Stimulated activated CD8-positive, alpha-beta memory T cell treated with anti-CD3 and anti-CD28 coated beads, Interleukin-7, amount 100 ng/mL, for 48 hours (primary cell): ENCODE measurements around the gene WBP11.
"Not testable (repeated sequence)": the region's sequence is repeated elsewhere in the genome, so short reads cannot be mapped to it uniquely, and the experiment has no call there.

ENCODE experiments used
- DNase-seq, 2 donors: peaks; one replicate each; pipeline ENCODE4 v3.0.0-alpha.2; 2020; ENCODE audit warnings: low read depth in 1 of 2; ENCODE audit errors: extremely low read depth in 1 of 2

Gene WBP11

GRCh38 chr12:14774074-14774905 is 29.0 kb downstream of the WBP11 start:
- DNase-seq: peak; percentile 67 to 88

GRCh38 chr12:14773685-14774073 is 29.6 kb downstream of the WBP11 start:
- DNase-seq: peak in 1 of 2 donors; percentile 7

GRCh38 chr12:14772946-14773345 is 30.3 kb downstream of the WBP11 start:
- DNase-seq: no peak

DNA sequence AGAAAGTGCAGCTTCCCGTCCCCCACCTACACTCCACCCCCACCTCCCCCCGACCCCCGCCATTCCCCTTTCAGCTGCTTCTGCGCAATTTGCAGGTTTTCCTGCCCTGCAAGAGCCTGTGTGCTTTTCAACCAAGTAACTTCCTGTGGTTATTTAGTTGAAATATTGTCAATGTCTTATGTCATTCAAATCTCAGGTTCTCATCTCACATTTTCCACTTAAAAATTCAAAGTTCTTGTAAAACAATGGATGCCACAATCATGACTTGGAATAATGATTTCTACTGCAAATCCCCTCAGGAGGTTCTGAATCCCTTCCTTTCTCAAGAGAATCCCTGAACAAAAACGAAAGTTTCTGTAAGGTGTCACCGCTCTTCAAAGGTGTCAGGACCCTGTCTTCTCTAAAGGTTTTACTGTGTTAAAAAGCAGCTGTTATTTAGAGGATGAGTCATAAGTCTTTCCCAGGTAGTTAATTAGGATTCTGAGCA is 31.6 kb downstream of the WBP11 start:
- peak in 1 of 2 donors; percentile 6 for DNase-seq

- peak; percentile 84 to 91 for DNase-seq
These were observed 32.5 kb downstream of the WBP11 start for GRCh38 chr12:14770496-14771461.

DNA sequence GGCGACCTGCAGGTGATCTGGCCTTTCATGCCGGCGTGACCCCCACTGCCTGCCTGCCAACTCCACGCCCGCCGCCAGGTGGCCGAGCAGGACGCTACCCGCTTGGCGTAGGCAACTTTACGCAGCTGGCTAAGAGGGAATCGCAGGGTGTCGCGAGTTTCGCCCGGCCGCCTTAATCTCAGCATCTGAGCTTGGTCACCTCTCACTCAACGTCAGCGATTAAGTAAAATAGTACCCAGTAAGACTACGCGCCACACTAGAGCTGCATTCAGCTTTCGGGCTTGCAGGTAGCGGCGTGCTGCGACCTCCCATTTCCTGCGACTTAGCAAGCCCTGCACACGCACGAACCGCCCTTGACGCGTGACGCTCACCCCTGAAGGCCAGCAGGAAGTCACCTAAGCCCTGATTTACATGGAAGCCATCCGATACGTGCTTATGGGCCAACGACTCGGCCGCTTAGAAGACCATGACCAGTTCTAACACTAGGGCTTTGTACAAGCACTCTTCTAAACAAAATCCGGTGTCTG is 33.2 kb downstream of the WBP11 start:
- DNase-seq: peak; percentile 79 to 82

- no peak for DNase-seq
These were observed 33.8 kb downstream of the WBP11 start for GRCh38 chr12:14769466-14769968.

- DNase-seq: peak; percentile 18 to 48
These were observed 34.4 kb downstream of the WBP11 start for GRCh38 chr12:14768823-14769405.

GRCh38 chr12:14767617-14768016 is 35.7 kb downstream of the WBP11 start:
- DNase-seq: no peak

DNA sequence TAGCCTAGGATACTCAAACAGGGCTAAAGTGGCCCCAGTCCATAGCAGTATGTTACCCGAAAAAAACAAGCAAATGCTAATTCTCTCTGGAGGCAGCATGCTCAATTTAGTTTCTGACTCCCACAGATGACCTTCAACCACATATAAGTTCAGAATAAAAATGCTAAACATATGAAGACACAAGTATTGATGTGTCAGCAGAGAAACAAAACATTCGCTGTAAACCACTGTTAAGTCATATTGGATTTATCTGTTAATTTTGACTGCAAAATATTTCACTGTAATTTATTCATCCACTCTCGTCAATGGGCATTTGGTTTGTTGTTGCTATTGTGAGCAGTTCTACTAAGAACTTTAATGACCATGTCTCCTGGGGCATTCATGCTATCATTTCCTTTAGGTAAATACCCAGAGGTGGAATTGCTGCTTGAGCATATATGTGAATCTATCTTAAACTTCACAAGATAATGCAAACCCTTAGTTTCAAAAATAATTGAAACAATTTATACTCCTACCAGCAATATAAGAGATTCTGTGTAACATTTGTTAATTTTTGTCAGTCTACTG is 36.5 kb downstream of the WBP11 start:
- DNase-seq: no peak

DNA sequence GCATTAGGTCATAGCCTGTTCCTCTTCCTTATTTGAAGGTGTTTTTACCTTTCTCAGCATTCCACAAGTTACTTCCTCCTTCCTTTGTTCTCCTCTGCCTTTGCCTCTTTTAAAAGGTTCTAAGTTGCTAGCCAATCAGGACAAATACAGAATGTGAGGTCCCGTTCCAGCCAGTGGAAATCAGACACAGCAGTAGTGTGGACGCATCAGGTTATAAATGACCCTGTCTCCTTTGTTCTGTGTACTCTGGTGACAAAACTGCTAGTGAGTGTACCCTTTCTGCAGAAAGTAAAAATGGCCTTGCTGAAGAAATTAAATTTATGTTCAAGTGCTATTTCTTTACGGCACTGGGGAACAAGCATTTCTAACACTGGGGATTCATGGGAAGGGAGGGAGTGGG is 37.3 kb downstream of the WBP11 start:
- DNase-seq: not testable (repeated sequence)

DNA sequence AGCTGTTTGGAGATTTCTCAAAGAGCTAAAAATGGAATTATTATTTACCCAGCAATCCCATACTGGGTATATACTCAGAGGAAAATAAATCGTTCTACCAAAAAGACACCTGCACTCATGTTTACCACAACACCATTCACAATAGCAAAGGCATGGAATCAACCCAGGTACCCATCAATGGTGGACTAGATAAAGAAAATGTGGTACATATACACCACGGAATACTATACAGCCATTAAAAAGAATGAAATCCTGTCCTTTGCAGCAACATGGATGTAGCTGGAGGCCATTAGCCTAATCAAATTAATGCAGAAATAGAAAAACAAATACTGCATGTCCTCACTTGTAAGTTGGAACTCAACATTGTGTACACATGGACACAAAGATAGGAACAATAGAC is 37.9 kb downstream of the WBP11 start:
- no peak for DNase-seq

- DNase-seq: not testable (repeated sequence)
These were observed 43.5 kb downstream of the WBP11 start for GRCh38 chr12:14759711-14760280.

DNA sequence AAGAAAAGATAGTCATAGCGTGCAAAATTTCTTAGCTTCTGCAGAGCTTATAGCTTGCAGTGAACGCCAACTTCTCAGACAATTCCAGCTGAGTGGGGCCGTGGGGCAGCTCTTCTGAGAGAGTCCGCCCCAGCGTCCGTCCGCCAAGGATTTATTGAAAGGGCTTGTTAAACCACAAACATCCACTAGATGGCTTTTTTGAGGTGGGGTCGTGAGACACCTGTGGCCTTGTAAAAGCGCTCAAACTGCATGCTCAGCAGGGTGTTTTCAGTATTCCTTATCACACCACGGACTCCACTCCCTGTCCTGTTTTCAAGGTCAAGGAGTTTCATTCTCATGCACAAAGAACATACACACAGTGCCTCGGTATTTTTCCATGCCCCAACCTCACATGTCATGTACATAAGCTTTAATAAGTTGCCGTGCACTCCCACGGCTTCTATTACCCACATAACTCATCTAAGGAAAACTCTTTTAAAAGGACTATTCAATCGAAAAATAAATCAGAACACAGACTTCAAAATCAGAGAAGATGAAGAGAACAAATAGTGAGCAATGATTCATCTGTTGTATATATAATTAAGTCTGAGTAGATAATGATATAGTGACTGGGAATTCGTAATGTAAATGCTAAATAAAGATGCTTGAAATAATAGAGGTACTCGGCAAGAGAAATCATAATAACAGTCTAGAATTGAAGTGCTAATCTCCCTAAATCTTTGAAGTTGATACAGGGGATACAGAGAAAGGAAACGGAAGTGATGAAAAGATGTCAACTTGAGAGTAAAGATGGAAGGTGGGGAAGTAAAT is 46.7 kb downstream of the WBP11 start:
- no peak for DNase-seq

DNA sequence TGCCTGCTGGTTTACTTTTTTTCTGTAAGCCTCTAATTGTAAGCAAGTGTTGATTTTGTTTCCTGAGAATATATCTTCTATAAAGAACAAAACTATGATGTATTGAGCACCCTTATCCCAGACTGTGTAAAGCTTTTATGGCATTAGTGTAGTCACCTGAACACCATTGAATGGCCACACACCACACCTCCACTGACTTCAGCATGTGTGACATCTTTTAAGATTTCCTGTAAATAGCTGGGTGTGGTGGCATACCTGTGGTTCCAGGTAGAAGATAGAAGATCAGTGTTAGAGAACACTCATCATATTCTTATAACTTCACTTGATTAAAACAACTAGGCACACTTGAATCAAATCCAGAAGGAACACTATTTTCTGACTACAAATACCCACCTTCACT is 51.3 kb downstream of the WBP11 start:
- DNase-seq: no peak

GRCh38 chr12:14743061-14743460 is 60.2 kb downstream of the WBP11 start:
- no peak for DNase-seq

DNA sequence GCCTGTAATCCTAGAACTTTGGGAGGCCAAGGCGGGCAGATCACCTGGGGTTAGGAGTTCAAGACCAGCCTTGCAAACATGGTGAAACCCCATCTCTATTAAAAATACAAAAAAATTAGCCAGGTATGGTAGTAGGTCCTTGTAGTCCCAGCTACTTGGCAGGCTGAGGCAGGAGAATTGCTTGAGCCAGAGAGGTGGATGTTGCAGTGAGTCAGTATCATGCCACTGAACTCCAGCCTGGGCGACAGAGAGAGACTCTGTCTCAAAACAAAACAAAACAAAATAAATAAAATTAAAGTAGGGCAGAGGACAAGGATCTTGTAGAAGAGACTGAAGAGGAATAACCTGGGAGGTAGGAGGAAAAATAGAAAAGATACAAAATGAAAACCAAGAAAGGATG is 61.3 kb downstream of the WBP11 start:
- no peak for DNase-seq

- DNase-seq: no peak
These were observed 62.1 kb downstream of the WBP11 start for GRCh38 chr12:14741153-14741552.

DNA sequence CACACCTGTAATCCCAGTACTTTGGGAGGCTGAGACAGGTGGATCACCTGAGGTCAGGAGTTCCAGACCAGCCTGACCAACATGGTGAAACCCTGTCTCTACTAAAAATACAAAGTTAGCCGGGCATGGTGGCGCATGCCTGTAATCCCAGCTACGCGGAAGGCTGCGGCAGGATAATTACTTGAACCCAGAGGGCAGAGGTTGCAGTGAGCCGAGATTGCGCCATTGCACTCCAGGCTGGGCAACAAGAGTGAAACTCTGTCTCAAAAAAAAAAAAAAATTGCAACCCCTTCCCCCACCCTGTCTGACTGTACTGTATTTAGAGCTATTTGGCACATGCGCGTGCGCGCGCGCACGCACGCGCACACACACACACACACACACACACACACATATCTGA is 66.8 kb downstream of the WBP11 start:
- DNase-seq: not testable (repeated sequence)
